K562 (cell line): ENCODE data around the gene STAT4. TPM values are rescaled to one million over a fixed set of nuclear protein-coding genes. Genes with fewer than 3 reads are reported as not detected.

Experiments used
- DPF2 ChIP-seq: fragments of 450-650 bp; IDR thresholded peaks from 2 replicates; pipeline ENCODE4 v1.6.1; 2016
- MGA ChIP-seq: fragments of 450-650 bp; IDR thresholded peaks from 2 replicates; pipeline ENCODE4 v1.6.1; 2016; ENCODE audit warnings: mild to moderate bottlenecking, moderate library complexity
- NR2C2 ChIP-seq, 2 experiments: fragments of 200-800 bp in 1 of 2; sonication (Bioruptor generic) in 1 of 2; sonication (generic) in 1 of 2; formaldehyde crosslinking in 1 of 2; IDR thresholded peaks; 2 replicates each; pipeline versions ENCODE4 v1.6.1 to v1.8.0; 2016 to 2022; ENCODE audit warnings: mild to moderate bottlenecking in 1 of 2, missing compliant biosample characterization in 1 of 2, missing genetic modification characterization in 1 of 2, missing genetic modification reagents in 1 of 2
- PRPF4 ChIP-seq: fragments of 200-400 bp; formaldehyde crosslinking; IDR thresholded peaks from one replicate; pipeline ENCODE4 v1.6.1; 2017; ENCODE audit warnings: low read length, low read depth, mild to moderate bottlenecking; ENCODE audit not compliant: insufficient read depth, poor library complexity, severe bottlenecking
- TAF9B ChIP-seq: fragments of 450-650 bp; IDR thresholded peaks from 2 replicates; pipeline ENCODE4 v1.6.1; 2018; ENCODE audit warnings: mild to moderate bottlenecking; ENCODE audit not compliant: partially characterized antibody
- ZNF232 ChIP-seq: sonication (generic); formaldehyde crosslinking; IDR thresholded peaks from 2 replicates; pipeline ENCODE4 v1.8.0; 2022; ENCODE audit warnings: mild to moderate bottlenecking, missing genetic modification reagents
- ZNF766 ChIP-seq: fragments of 200-800 bp; sonication (Bioruptor generic); conservative IDR thresholded peaks from 2 replicates; pipeline ENCODE4 v1.6.1; 2016; ENCODE audit warnings: missing genetic modification characterization, missing compliant biosample characterization
- polyA plus RNA-seq, 8 experiments: library from polyadenylated mRNA; depleted of rRNA in 4 of 8; stranded (reverse) in 5 of 8; unstranded in 3 of 8; fragments of >200 nt; fragmentation: Nextera tagmentation in 2 of 8; fragmentation: Illumina TruSeq in 1 of 8; extraction: Ambion mirVana in 2 of 8; extraction: Trizol in 1 of 8; gene quantifications; 2 replicates each; pipeline versions ENCODE4 v1.2.1 to v1.2.3, GENCODE V29; 2011 to 2014; ENCODE audit warnings: inconsistent platforms in 1 of 8, missing spikeins in 1 of 8
- total RNA-seq, 7 experiments: library from RNA; depleted of rRNA in 6 of 7; stranded (reverse); fragments of >200 nt in 6 of 7; fragmentation: Illumina TruSeq in 2 of 7; extraction: Trizol in 2 of 7; gene quantifications; 2 replicates each; pipeline versions ENCODE4 v1.2.1 to v1.2.3, GENCODE V29; 2011 to 2021; ENCODE audit warnings: low replicate concordance in 1 of 7

Gene STAT4
- total and polyA plus RNA-seq, 9 of the 15 experiments (the other 6 are each of a cell fraction or from before 2014, with no cell fraction given): 0.01 to 0.06 (median 0.03) TPM; not detected in 6

DNA sequence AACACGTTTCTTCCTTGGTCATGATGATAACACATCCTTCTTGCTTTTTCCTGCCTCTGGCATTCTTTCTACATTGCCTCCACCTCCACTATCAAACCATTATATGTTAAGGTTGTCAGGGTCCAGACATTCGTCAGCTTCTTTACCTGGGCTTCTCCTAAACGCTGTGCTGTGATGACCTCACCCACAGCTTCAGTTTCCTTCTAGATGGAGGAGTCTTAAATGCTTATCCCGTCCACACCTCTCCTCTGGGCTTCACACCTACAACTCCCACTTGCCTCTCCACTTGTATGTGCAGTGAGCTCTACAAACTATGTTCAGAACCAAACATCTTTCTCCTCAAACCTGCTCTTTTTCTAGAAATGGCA is 136.2 kb downstream of the STAT4 start (continued):
- TF ChIP-seq MGA: peak; percentile 60; the same call in 1 of the 2 replicates
- TF ChIP-seq ZNF766 (CRISPR knock-in tag): 0 out of 2 replicates have a peak, but pooled peaks have one; percentile 1
- no peak for TF ChIP-seq PRPF4
- 0 out of 2 replicates have a peak, but pooled peaks have one; percentile 16 for TF ChIP-seq ZNF232 (CRISPR knock-in tag)
- TF ChIP-seq NR2C2 (CRISPR knock-in tag; IDR thresholded peaks at IDR 0.05): no peak
- TF ChIP-seq NR2C2 (tag; IDR thresholded peaks at IDR 0.05): 0 out of 2 replicates have a peak, but pooled peaks have one; percentile 1
- 0 out of 2 replicates have a peak, but pooled peaks have one; percentile 16 for TF ChIP-seq DPF2
- TF ChIP-seq TAF9B: no peak
